A549 treated with Hydrocortisone at 1 μM for 4 hours (cell line): Measurements from ENCODE around the gene NUP37. TPM values are rescaled to one million over a fixed set of nuclear protein-coding genes. Genes with fewer than 3 reads are reported as not detected.

Experiments used
- total RNA-seq: library from RNA; stranded (reverse); fragments of 200-300 nt; extraction: Qiagen RNA extraction; gene quantifications from 5 replicates; pipeline ENCODE4 v1.2.3, GENCODE V29; 2022

The NUP37 gene, protein sequence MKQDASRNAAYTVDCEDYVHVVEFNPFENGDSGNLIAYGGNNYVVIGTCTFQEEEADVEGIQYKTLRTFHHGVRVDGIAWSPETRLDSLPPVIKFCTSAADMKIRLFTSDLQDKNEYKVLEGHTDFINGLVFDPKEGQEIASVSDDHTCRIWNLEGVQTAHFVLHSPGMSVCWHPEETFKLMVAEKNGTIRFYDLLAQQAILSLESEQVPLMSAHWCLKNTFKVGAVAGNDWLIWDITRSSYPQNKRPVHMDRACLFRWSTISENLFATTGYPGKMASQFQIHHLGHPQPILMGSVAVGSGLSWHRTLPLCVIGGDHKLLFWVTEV
- 61.0 to 78.7 TPM (median 65.5 TPM) in 5 replicates for total RNA-seq

DNA sequence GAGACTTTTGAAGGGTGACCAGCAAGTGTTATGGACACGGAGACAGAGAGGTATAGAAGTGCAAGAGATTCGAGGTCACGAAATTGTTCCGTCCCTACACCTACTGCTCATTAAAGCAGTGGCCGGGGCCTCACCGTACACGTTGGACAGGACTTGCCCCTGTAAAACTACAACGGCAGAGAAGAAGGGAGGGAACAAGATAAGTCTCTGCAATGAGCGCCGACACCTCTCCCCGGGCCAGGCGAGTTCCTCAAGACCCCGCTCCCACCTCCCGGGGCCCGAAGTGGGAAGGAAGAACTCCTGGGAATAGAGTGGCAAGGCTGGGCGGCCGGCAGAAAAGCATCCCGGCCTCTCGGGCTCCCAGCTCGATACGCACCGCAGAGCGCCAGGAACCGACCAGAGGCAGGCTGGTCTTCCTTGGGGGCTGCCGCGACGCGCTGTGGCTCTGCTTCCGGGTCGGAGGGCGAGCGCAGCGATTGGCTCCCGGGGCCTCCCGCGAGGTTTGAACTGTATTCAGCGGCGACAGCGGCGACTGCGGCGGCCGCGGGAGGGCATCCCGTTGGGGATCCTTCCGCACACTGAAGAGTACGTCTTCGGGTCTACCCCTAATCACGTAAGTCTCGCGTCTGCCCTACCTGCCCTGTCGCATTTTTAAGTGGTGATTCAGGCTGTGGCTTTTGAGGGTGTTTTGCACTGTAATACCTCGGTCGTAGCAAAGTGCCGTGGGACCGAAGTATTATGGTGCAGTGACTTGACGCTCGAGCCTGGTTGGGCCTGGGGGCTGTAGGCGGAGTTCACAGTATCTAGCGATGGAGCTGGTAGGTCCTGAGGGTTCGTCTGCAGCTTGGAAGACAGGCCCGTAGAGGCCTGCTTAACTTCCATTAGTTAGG is at the start of gene NUP37, which contains the start of gene PARPBP:
TSS of gene NUP37 (minus strand) at position 441 of the 890 bp plus-strand sequence. CDS start 1,596 bp downstream, outside the sequence.
TSS of gene PARPBP (plus strand) at position 510 of the 890 bp plus-strand sequence. CDS start 3,706 bp downstream, outside the sequence.

DNA sequence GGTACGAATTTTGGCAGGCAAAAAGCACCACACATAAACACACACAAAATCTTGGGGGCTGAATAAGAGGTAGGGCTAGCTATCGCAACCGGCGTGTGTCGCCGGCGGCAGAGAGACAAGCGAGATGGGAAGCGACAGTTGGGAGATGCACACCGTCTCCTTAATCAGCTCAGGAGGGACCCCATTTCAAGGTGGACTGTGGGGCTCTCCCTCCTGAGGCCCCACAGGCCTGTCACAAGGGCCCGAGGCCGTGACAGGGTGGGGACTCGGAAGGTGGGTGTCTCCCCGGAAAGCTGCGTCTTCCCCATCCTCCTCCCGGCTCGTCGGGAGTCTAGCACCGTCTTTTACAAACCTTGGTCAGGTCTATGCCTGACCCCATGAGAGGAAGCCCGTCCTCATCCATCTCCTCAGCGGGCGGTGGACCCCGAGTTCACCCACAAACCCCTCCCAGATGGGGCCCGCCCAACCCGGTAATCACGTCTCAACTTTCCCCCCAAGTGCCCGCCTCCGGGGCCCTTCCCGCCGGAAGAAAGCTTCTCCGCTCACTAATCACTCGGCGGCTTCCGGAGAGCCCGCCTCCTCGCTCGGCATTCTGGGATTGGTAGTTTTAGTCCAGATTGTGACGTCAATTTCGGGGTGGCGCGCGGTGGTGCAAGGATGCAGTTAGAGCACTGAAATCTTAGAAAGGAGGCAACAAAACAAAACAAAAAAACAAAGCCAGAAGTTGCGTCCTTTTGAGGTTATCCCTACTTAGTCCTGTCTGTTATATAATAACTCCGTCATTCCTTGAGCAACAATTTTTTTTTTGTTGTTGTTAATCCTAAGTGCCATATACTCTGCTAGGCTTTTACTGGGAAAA is 58.1 kb downstream of the NUP37 start, which contains the start of gene WASHC3:
TSS of gene WASHC3 (minus strand) at position 432 of the 859 bp plus-strand sequence. CDS start at position 403, 29 bp downstream.

Other genes starting within 250 kb of the NUP37 start
- gene DRAM1, start 242.5 kb downstream of the NUP37 start, total RNA-seq, result 17.5 to 23.4 TPM (median 19.2 TPM) in 5 replicates
- gene WASHC3, start 58.1 kb downstream of the NUP37 start, total RNA-seq, result 29.1 to 31.7 TPM (median 30.9 TPM) in 5 replicates
- gene PARPBP, start 69 bp upstream of the NUP37 start, total RNA-seq, result 15.3 to 26.1 TPM (median 19.7 TPM) in 5 replicates
- gene PMCH, start 77.7 kb upstream of the NUP37 start, total RNA-seq, result not detected in 5 replicates